ENCODE measurements around the gene SCNM1.

- TF ChIP-seq, protein P1, sequence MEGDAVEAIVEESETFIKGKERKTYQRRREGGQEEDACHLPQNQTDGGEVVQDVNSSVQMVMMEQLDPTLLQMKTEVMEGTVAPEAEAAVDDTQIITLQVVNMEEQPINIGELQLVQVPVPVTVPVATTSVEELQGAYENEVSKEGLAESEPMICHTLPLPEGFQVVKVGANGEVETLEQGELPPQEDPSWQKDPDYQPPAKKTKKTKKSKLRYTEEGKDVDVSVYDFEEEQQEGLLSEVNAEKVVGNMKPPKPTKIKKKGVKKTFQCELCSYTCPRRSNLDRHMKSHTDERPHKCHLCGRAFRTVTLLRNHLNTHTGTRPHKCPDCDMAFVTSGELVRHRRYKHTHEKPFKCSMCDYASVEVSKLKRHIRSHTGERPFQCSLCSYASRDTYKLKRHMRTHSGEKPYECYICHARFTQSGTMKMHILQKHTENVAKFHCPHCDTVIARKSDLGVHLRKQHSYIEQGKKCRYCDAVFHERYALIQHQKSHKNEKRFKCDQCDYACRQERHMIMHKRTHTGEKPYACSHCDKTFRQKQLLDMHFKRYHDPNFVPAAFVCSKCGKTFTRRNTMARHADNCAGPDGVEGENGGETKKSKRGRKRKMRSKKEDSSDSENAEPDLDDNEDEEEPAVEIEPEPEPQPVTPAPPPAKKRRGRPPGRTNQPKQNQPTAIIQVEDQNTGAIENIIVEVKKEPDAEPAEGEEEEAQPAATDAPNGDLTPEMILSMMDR (IDR thresholded peaks at IDR 0.05): no peak
- TF ChIP-seq EP300 (IDR thresholded peaks at IDR 0.05) (no peak), POLR2AphosphoS5 (IDR thresholded peaks at IDR 0.05) (no peak)
Measured at GRCh38 chr1:151143057-151143435, 22.9 kb upstream of the SCNM1 start.

Measured in esophagus muscularis mucosa (tissue), 4 donors.